HG03432 (cell line): Measurements from ENCODE around the gene F11R.
"Not testable (repeated sequence)": the region's sequence is repeated elsewhere in the genome, so short reads cannot be mapped to it uniquely, and the experiment has no call there.

Experiments used
- ATAC-seq: cut with Tn5 transposase; IDR thresholded peaks from one replicate; pipeline ENCODE4 v1.9.1; 2021; ENCODE audit warnings: mild to moderate bottlenecking, moderate library complexity; ENCODE audit not compliant: unreplicated experiment

The F11R gene

GRCh38 chr1:160978510-160978927 is 42.4 kb downstream of the F11R start:
- no peak for ATAC-seq

GRCh38 chr1:160975026-160975425 is 45.9 kb downstream of the F11R start:
- ATAC-seq = peak; percentile 54

- no peak for ATAC-seq
These were observed 47.5 kb downstream of the F11R start for GRCh38 chr1:160973491-160973890.

GRCh38 chr1:160972939-160973338 is 48.0 kb downstream of the F11R start:
- no peak for ATAC-seq

GRCh38 chr1:160971618-160972056 is 49.3 kb downstream of the F11R start:
- ATAC-seq = peak; percentile 80

GRCh38 chr1:160963521-160963920 is 57.4 kb downstream of the F11R start:
- ATAC-seq = no peak

- no peak for ATAC-seq
These were observed 59.5 kb downstream of the F11R start for GRCh38 chr1:160961419-160961818.

GRCh38 chr1:160956966-160957365 is 64.0 kb downstream of the F11R start:
- no peak for ATAC-seq

GRCh38 chr1:160954158-160955104 is 66.5 kb downstream of the F11R start, which contains the start of gene ITLN2:
ITLN2 (minus strand) TSS chr1:160954809; CDS start chr1:160954741, 68 bp downstream.
- ATAC-seq = no peak

GRCh38 chr1:160953030-160953429 is 67.9 kb downstream of the F11R start:
- no peak for ATAC-seq

GRCh38 chr1:160952129-160952510 is 68.8 kb downstream of the F11R start:
- ATAC-seq = no peak

GRCh38 chr1:160951443-160952128 is 69.4 kb downstream of the F11R start:
- ATAC-seq = peak; percentile 60

GRCh38 chr1:160950657-160951056 is 70.3 kb downstream of the F11R start:
- ATAC-seq = no peak

- no peak for ATAC-seq
These were observed 71.1 kb downstream of the F11R start for GRCh38 chr1:160949881-160950280.

GRCh38 chr1:160949216-160949880 is 71.6 kb downstream of the F11R start:
- not testable (repeated sequence) for ATAC-seq

- ATAC-seq = not testable (repeated sequence)
These were observed 73.7 kb downstream of the F11R start for GRCh38 chr1:160947174-160947759.

GRCh38 chr1:160945881-160946280 is 75.1 kb downstream of the F11R start:
- not testable (repeated sequence) for ATAC-seq
